Upper lobe of left lung (tissue), 6 donors: ENCODE results near the gene NAB2. TPM values are rescaled to one million over a fixed set of nuclear protein-coding genes. Genes with fewer than 3 reads are reported as not detected.
A peak's percentile ranks its signal among the peaks of the same experiment; 100 is the strongest.
"Not testable (repeated sequence)": the region's sequence is repeated elsewhere in the genome, so short reads cannot be mapped to it uniquely, and the experiment has no call there.

ENCODE experiments used
- ATAC-seq, 2 donors: fragments of 200-7000 bp; cut with Tn5 transposase; one replicate each; pipeline ENCODE4 v1.9.1; 2022; ENCODE audit warnings: mild to moderate bottlenecking in 2 of 2, moderate library complexity in 2 of 2; ENCODE audit not compliant: low FRiP score in 2 of 2
- DNase-seq, 2 donors: peaks; one replicate each; pipeline ENCODE4 v3.0.0-alpha.2; 2019 to 2020
- H3K27ac ChIP-seq, 4 donors: fragments of 200-600 bp; sonication (generic); one replicate each; pipeline ENCODE4 v1.5.1; 2016 to 2019
- H3K27me3 ChIP-seq, 4 donors: fragments of 200-600 bp; sonication (generic); one replicate each; pipeline ENCODE4 v1.5.1; 2017 to 2019
- H3K36me3 ChIP-seq, 4 donors: fragments of 200-600 bp; sonication (generic); one replicate each; pipeline ENCODE4 v1.5.1; 2016 to 2019
- H3K4me1 ChIP-seq, 4 donors: fragments of 200-600 bp; sonication (generic); one replicate each; pipeline ENCODE4 v1.5.1; 2018 to 2019
- H3K4me3 ChIP-seq, 4 donors: fragments of 200-600 bp; sonication (generic); one replicate each; pipeline ENCODE4 v1.5.1; 2017 to 2019; ENCODE audit warnings: mild to moderate bottlenecking in 2 of 4, moderate library complexity in 1 of 4
- H3K9me3 ChIP-seq, 4 donors: fragments of 200-600 bp; sonication (generic); one replicate each; pipeline ENCODE4 v1.5.1; 2018 to 2019
- CTCF ChIP-seq, 6 experiments: fragments of 450-650 bp in 4 of 6; fragments of 200-600 bp in 2 of 6; sonication (generic) in 2 of 6; IDR thresholded peaks; one replicate each; pipeline ENCODE4 v1.5.1; 2016 to 2019; ENCODE audit warnings: antibody characterized with exemption in 6 of 6
- EP300 ChIP-seq, 4 donors: sonication (generic); formaldehyde crosslinking; IDR thresholded peaks; one replicate each; pipeline ENCODE4 v1.5.1; 2017; ENCODE audit warnings: antibody characterized with exemption in 4 of 4, control low read depth in 2 of 4
- POLR2A ChIP-seq, 4 donors: fragments of 450-650 bp; IDR thresholded peaks; one replicate each; pipeline ENCODE4 v1.5.1; 2016 to 2017; ENCODE audit warnings: antibody characterized with exemption in 4 of 4, mild to moderate bottlenecking in 2 of 4
- POLR2AphosphoS5 ChIP-seq, 2 donors: sonication (generic); formaldehyde crosslinking; IDR thresholded peaks; one replicate each; pipeline ENCODE4 v1.5.1; 2017; ENCODE audit warnings: antibody characterized with exemption in 2 of 2
- WGBS, 2 donors: methylation state at CpG; one replicate each; pipeline ENCODE4 v1.1.5; 2017 to 2018; 5-methylcytosine and 5-hydroxymethylcytosine counted together
- total RNA-seq, 6 donors: library from RNA; depleted of rRNA in 4 of 6; stranded (reverse); fragments of >200 nt in 4 of 6; gene quantifications; one replicate each; pipeline versions ENCODE4 v1.1.0 to v1.2.1, GENCODE V29; 2016 to 2021
- donor health status: DM: no; HTN: no; CAD: no; lungs with moderate emphysema.
- donor health status: DM: no; HTN: yes; CAD: no; lungs with severe emphysema.

Gene NAB2
- total RNA-seq, 6 donors from 2014 or later, result 18.1 to 64.9 (median 31.5) TPM

GRCh38 chr12:57112492-57113294, 23.8 kb downstream of the NAB2 start:
- ATAC-seq, result peak in 1 of 2 donors; percentile 76
- Histone ChIP-seq H3K36me3 (peaks cover 0 to 12% (median 7%) of the 10 kb centered on the region in 4 donors), H3K27ac (peak overlapping the region; percentile 94 to 100 (median 99)), H3K9me3 (no peaks in the 10 kb centered on the region), H3K27me3 (no peaks in the 10 kb centered on the region), H3K4me3 (peak overlapping the region in 3 of 4 donors; percentile 67 to 78 (median 67)), H3K4me1 (peaks cover 27 to 34% (median 31%) of the 10 kb centered on the region in 4 donors)
- 59 to 64% methylated on average over 9 of the region's 9 CpGs for WGBS, 2 donors
- TF ChIP-seq EP300 (IDR thresholded peaks at IDR 0.05) (no peak), CTCF (IDR thresholded peaks at IDR 0.05) (peak in 2 of 6 experiments; percentile 70 to 83), POLR2AphosphoS5 (IDR thresholded peaks at IDR 0.05) (no peak), POLR2A (IDR thresholded peaks at IDR 0.05) (no peak)
- DNase-seq, result no peak

- Histone ChIP-seq H3K4me3 (no peak overlapping the region), H3K36me3 (no peaks in the 10 kb centered on the region), H3K4me1 (peaks cover 6 to 9% (median 6%) of the 10 kb centered on the region in 4 donors), H3K27me3 (no peaks in the 10 kb centered on the region), H3K9me3 (no peaks in the 10 kb centered on the region), H3K27ac (no peak overlapping the region)
- DNase-seq, result no peak
- WGBS, 2 donors, result 86% methylated on average over 5 of the region's 5 CpGs
- TF ChIP-seq CTCF (IDR thresholded peaks at IDR 0.05) (no peak), POLR2A (IDR thresholded peaks at IDR 0.05) (no peak), EP300 (IDR thresholded peaks at IDR 0.05) (no peak), POLR2AphosphoS5 (IDR thresholded peaks at IDR 0.05) (no peak)
- ATAC-seq, result no peak
Measured at GRCh38 chr12:57116580-57117281, 27.8 kb downstream of the NAB2 start.

- no peak for TF ChIP-seq POLR2AphosphoS5 (IDR thresholded peaks at IDR 0.05)
- TF ChIP-seq EP300 (IDR thresholded peaks at IDR 0.05), result no peak
- no peak for TF ChIP-seq POLR2A (IDR thresholded peaks at IDR 0.05)
- no peak for TF ChIP-seq CTCF (IDR thresholded peaks at IDR 0.05)
- ATAC-seq (peak; percentile 72 to 85), DNase-seq (no peak)
- 69% methylated on average over 1 of the region's 1 CpG; no CpG with 5 or more reads in 1 of the 2 donors for WGBS, 2 donors
- Histone ChIP-seq H3K9me3 (no peaks in the 10 kb centered on the region), H3K36me3 (no peaks in the 10 kb centered on the region), H3K27ac (peak overlapping the region; percentile 24 to 61 (median 32)), H3K27me3 (no peaks in the 10 kb centered on the region), H3K4me1 (no peaks in the 10 kb centered on the region), H3K4me3 (no peak overlapping the region)
Measured at GRCh38 chr12:57118711-57119271, 29.9 kb downstream of the NAB2 start.

- no peak overlapping the region for H3K4me3 ChIP-seq
- no peak for DNase-seq
- no peaks in the 10 kb centered on the region for H3K36me3 ChIP-seq
- H3K27ac ChIP-seq, result peak overlapping the region in 3 of 4 donors; percentile 28 to 61 (median 37)
- H3K9me3 ChIP-seq, result no peaks in the 10 kb centered on the region
- WGBS, 2 donors, result 85 to 90% methylated on average over 5 of the region's 5 CpGs
- no peaks in the 10 kb centered on the region for H3K27me3 ChIP-seq
- TF ChIP-seq CTCF (IDR thresholded peaks at IDR 0.05) (no peak), POLR2A (IDR thresholded peaks at IDR 0.05) (no peak), EP300 (IDR thresholded peaks at IDR 0.05) (no peak), POLR2AphosphoS5 (IDR thresholded peaks at IDR 0.05) (no peak)
- ATAC-seq, result no peak
- no peaks in the 10 kb centered on the region for H3K4me1 ChIP-seq
Measured at GRCh38 chr12:57119294-57120085, 30.6 kb downstream of the NAB2 start.

- H3K36me3 ChIP-seq, H3K9me3 ChIP-seq, ATAC-seq, DNase-seq, H3K4me3 ChIP-seq, H3K4me1 ChIP-seq, H3K27ac ChIP-seq, H3K27me3 ChIP-seq: not testable (repeated sequence)
- 94 to 97% methylated on average over 11 of the region's 11 CpGs for WGBS, 2 donors
Measured at GRCh38 chr12:57120718-57121117, 31.8 kb downstream of the NAB2 start.
